Endothelial cell (in vitro differentiated cells): ENCODE results near the gene UVRAG. TPM values are rescaled to one million over a fixed set of nuclear protein-coding genes. Genes with fewer than 3 reads are reported as not detected.

Experiments
- DNase-seq: peaks from one replicate; pipeline ENCODE4 v3.0.0; 2021; ENCODE audit warnings: low spot score
- H3K27ac Mint-ChIP-seq: one replicate; pipeline ENCODE4 v1.8.0; 2021; ENCODE audit warnings: mixed read lengths, inconsistent platforms; ENCODE audit not compliant: unreplicated experiment
- H3K27me3 Mint-ChIP-seq: one replicate; pipeline ENCODE4 v1.8.0; 2021; ENCODE audit warnings: mild to moderate bottlenecking, moderate library complexity, mixed read lengths, inconsistent platforms; ENCODE audit not compliant: unreplicated experiment
- H3K36me3 Mint-ChIP-seq: one replicate; pipeline ENCODE4 v1.8.0; 2021; ENCODE audit warnings: mild to moderate bottlenecking, low read depth, mixed read lengths, inconsistent platforms; ENCODE audit not compliant: unreplicated experiment
- H3K4me1 Mint-ChIP-seq: one replicate; pipeline ENCODE4 v1.8.0; 2021; ENCODE audit warnings: mild to moderate bottlenecking, mixed read lengths, inconsistent platforms; ENCODE audit not compliant: unreplicated experiment
- H3K4me3 Mint-ChIP-seq: one replicate; pipeline ENCODE4 v1.8.0; 2021; ENCODE audit warnings: mild to moderate bottlenecking, mixed read lengths, inconsistent platforms; ENCODE audit not compliant: unreplicated experiment
- H3K9me3 Mint-ChIP-seq: one replicate; pipeline ENCODE4 v1.8.0; 2021; ENCODE audit warnings: mixed read lengths, inconsistent platforms; ENCODE audit not compliant: unreplicated experiment
- total RNA-seq: library from RNA; stranded (reverse); fragmentation: NEBNext Ultra II Directional; extraction: Animal tissue kit (Norgen Biotek cat#: 25700); gene quantifications from one replicate; pipeline ENCODE4 v1.2.1, GENCODE V29; 2021; ENCODE audit not compliant: unreplicated experiment
- TF ChIP-seq, protein P1 (sequence below): fragments of 200-600 bp; sonication (generic); IDR thresholded peaks from one replicate; pipeline ENCODE4 v1.5.0; 2021; ENCODE audit warnings: antibody characterized with exemption; ENCODE audit not compliant: unreplicated experiment

UVRAG gene
- total RNA-seq, 1 donor from 2014 or later, result 25.0 TPM

DNA sequence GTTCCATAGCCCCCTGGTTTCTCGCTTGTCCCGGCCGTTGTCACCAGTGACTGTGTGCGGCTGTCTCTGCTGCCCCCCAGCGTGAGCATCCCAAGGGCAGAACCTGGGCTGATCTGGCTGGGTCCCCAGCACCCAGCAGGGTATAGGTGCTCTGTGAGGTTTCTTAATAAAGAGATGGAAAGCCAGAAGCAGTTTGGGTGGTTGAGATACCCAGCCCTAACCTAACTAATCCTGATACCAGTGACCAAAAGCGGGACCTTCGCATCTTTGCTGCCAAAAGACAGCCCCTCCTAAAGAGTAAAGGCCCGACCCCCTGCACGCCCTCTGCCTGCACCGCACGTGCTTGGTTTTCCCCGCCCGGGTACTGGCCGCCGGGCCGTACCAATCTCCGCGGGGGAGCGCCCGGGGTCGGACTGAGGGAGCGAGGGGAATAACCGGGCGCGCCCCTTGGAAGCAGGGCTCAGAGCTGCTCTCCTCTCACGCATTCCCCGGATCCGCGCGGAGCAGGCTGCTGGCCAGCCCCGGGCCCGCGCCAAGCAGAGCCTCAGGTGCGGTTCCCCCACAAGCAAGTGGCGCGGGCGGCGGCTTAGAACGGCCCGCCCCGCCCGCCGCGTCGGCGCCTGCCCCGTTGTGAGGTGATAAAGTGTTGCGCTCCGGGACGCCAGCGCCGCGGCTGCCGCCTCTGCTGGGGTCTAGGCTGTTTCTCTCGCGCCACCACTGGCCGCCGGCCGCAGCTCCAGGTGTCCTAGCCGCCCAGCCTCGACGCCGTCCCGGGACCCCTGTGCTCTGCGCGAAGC is 46.7 kb upstream of the UVRAG start, which contains the start of gene DGAT2:
Gene DGAT2, plus strand, starts transcription at position 667 of the 797 bp plus-strand sequence. CDS start 214 bp downstream, outside the sequence.
- Mint-ChIP-seq H3K27me3 (peaks cover 20% of the 10 kb centered on the region), H3K4me1 (peaks cover 3% of the 10 kb centered on the region), H3K4me3 (no peak within 1 kb of the TSS), H3K9me3 (no peaks in the 10 kb centered on the region), H3K27ac (no peak within 1 kb of the TSS), H3K36me3 (no peaks in the 10 kb centered on the region)
- TF ChIP-seq, protein P1, sequence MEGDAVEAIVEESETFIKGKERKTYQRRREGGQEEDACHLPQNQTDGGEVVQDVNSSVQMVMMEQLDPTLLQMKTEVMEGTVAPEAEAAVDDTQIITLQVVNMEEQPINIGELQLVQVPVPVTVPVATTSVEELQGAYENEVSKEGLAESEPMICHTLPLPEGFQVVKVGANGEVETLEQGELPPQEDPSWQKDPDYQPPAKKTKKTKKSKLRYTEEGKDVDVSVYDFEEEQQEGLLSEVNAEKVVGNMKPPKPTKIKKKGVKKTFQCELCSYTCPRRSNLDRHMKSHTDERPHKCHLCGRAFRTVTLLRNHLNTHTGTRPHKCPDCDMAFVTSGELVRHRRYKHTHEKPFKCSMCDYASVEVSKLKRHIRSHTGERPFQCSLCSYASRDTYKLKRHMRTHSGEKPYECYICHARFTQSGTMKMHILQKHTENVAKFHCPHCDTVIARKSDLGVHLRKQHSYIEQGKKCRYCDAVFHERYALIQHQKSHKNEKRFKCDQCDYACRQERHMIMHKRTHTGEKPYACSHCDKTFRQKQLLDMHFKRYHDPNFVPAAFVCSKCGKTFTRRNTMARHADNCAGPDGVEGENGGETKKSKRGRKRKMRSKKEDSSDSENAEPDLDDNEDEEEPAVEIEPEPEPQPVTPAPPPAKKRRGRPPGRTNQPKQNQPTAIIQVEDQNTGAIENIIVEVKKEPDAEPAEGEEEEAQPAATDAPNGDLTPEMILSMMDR, result no peak
- DNase-seq, result peak; percentile 71

DNA sequence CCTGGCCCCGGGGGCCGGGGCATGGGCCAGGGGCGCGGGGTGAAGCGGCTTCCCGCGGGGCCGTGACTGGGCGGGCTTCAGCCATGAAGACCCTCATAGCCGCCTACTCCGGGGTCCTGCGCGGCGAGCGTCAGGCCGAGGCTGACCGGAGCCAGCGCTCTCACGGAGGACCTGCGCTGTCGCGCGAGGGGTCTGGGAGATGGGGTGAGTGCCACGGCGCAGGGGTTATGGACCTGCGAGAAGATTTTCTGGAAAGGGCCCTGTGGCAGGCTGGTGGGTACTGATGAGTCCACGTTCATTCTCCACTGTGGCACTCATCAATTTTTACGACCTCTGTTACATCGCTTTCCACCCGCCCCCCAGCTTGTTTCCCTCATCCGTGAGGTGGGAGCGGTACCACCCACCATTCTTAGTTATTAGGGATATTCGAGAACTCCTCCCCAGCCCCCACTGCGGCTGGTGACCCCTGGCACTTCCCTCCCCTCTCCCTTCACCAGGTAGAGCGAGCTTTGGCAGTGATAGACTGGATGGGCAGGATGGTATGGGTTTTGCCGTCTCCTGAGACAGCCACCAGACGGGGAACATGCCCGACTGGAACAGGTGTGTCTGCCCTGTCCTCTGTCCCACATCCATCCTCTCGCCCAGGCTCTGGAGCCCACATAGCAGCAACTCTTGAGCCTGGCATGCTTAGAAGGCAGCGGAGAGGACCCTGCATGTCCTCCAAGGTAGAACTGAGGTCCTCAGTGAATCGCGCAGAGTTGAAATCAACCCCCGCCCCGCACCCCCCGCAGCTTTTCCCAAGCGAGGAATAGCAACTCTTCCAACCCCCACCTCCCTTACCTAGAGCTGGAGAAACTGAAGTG is 45.9 kb upstream of the UVRAG start:
- Mint-ChIP-seq H3K27ac (no peak overlapping the region), H3K9me3 (no peaks in the 10 kb centered on the region), H3K36me3 (no peaks in the 10 kb centered on the region), H3K4me1 (peaks cover 3% of the 10 kb centered on the region), H3K27me3 (peaks cover 23% of the 10 kb centered on the region), H3K4me3 (no peak overlapping the region)
- TF ChIP-seq, protein P1, result no peak
- no peak for DNase-seq

DNA sequence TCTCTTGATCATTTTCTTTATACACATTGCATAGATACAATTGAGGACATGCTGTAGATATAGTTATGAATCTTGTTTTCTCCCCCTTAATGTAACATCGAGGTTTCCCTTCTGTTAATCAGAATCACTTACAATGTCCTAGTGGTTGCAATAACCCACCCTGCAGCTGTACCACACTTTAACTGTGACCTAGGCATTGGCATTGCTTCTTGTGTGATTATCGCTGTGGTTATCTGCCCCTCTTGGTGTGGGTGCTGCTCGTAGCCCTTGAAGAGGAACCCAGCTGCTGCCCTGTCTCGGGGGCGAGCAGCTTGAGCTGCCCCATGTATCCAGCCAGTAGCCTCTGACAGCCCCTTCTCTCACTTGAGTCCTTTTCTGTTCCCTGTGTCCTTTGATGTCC is 44.9 kb upstream of the UVRAG start:
- H3K27me3 Mint-ChIP-seq, result peaks cover 23% of the 10 kb centered on the region
- H3K4me3 Mint-ChIP-seq, result no peak overlapping the region

DNA sequence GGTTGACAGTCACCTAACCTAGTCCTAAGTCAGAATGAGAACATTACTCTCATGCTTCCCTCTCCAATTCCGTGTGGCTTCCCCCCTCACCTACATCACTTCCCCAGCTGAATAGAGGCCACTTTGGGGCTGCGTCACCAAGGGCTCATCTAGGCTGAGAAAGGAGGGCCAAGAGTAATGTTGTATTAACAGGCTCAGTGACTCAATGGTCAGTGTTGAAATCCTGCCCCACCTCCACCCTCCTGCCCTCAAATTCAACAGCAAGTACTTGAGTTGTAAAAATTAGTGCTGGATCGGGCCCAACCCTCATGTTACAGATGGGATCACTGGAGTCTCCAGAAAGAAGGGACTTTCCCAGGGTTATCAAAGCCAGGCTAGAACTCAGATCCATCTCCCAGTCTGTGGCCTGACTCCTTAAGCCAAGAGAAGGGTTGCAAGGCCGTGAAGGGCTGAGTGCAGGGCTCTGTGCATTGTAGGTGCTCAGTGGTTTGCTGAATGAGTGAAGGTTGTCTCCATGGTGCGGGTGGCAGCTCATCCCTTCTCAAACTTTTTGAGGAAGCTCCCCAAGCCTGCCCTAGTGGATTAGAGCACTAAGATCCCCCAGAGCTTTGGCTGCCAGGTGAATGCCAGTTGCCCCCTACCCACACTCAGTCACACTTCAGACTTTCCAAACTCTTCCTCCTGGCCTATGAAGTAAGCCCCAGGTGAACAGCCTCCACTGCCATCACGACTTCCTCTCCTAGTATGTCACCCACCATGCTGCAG is 43.2 kb upstream of the UVRAG start:
- Mint-ChIP-seq H3K9me3 (no peaks in the 10 kb centered on the region), H3K36me3 (no peaks in the 10 kb centered on the region), H3K4me3 (peak overlapping the region; percentile 11), H3K4me1 (peaks cover 3% of the 10 kb centered on the region), H3K27me3 (peaks cover 23% of the 10 kb centered on the region), H3K27ac (no peak overlapping the region)
- no peak for DNase-seq
- TF ChIP-seq, protein P1, result no peak

More for the DNA sequence above, 44.9 kb upstream of the UVRAG start:
- H3K27ac Mint-ChIP-seq, result no peak overlapping the region
- TF ChIP-seq, protein P1, result no peak
- H3K9me3 Mint-ChIP-seq, result no peaks in the 10 kb centered on the region
- no peak for DNase-seq
- H3K4me1 Mint-ChIP-seq, result peaks cover 3% of the 10 kb centered on the region
- no peaks in the 10 kb centered on the region for H3K36me3 Mint-ChIP-seq
